Ishikawa (cell line): ENCODE results near the gene KLF1.

Experiments
- EP300 ChIP-seq: IDR thresholded peaks from 2 replicates; pipeline ENCODE4 v1.6.1; 2012; ENCODE audit warnings: borderline replicate concordance
- FOXM1 ChIP-seq: IDR thresholded peaks from 2 replicates; pipeline ENCODE4 v1.6.1; 2012; ENCODE audit warnings: low read depth, borderline replicate concordance
- MAX ChIP-seq: IDR thresholded peaks from 2 replicates; pipeline ENCODE4 v1.6.1; 2012
- NFIC ChIP-seq: IDR thresholded peaks from 2 replicates; pipeline ENCODE4 v1.6.1; 2012
- RAD21 ChIP-seq: IDR thresholded peaks from 2 replicates; pipeline ENCODE4 v1.6.1; 2012; ENCODE audit warnings: low read depth
- REST ChIP-seq: IDR thresholded peaks from 2 replicates; pipeline ENCODE4 v1.6.1; 2012; ENCODE audit warnings: low read depth, mild to moderate bottlenecking
- TAF1 ChIP-seq: IDR thresholded peaks from 2 replicates; pipeline ENCODE4 v1.6.1; 2012; ENCODE audit warnings: low read depth, mild to moderate bottlenecking
- TCF12 ChIP-seq: IDR thresholded peaks from 2 replicates; pipeline ENCODE4 v1.6.1; 2012; ENCODE audit warnings: low read depth
- TEAD4 ChIP-seq: IDR thresholded peaks from 2 replicates; pipeline ENCODE4 v1.6.1; 2012

GRCh38 chr19:12907166-12907565 lies 20.2 kb upstream of the KLF1 start:
- no peak for TF ChIP-seq NFIC
- no peak for TF ChIP-seq REST
- TF ChIP-seq EP300 = no peak
- no peak for TF ChIP-seq TAF1
- TF ChIP-seq RAD21 = no peak
- no peak for TF ChIP-seq TEAD4
- no peak for TF ChIP-seq MAX
- TF ChIP-seq TCF12 = no peak
- TF ChIP-seq FOXM1 = no peak
